HEK293 (cell line): ENCODE data around the gene CPNE2.

Experiments used
- CTCF ChIA-PET: fragments of 350-600 bp; formaldehyde crosslinking; extraction: SDS; loops from one replicate; lab custom pipeline; 2021; ENCODE audit warnings: antibody characterized with exemption; lab: Yijun Ruan, JAX
- POLR2A ChIA-PET: fragments of 300-600 bp; formaldehyde crosslinking; extraction: SDS; loops from one replicate; lab custom pipeline; 2020; ENCODE audit warnings: antibody characterized with exemption, inconsistent platforms; lab: Yijun Ruan, JAX
- H3K27ac ChIP-seq: fragments of 200-500 bp; sonication (Bioruptor generic); 2 replicates; pipeline ENCODE4 v1.5.1; 2014; ENCODE audit warnings: low read depth, low read length, control low read depth, inconsistent platforms; ENCODE audit errors: extremely low read depth
- H3K36me3 ChIP-seq, 2 experiments: fragments of 200-500 bp in 1 of 2; sonication (Bioruptor generic) in 1 of 2; 1 replicate in 1 of 2; 2 replicates in 1 of 2; pipeline ENCODE4 v1.5.1; 2014 to 2017; ENCODE audit warnings: inconsistent platforms in 2 of 2, low read length in 2 of 2; ENCODE audit not compliant: control insufficient read depth in 2 of 2, insufficient read depth in 1 of 2
- H3K4me1 ChIP-seq: fragments of 200-500 bp; sonication (Bioruptor generic); 2 replicates; pipeline ENCODE4 v1.5.1; 2014; ENCODE audit warnings: mild to moderate bottlenecking, low read length, inconsistent platforms; ENCODE audit not compliant: control insufficient read depth, insufficient read depth
- H3K4me3 ChIP-seq: 2 replicates; pipeline ENCODE4 v1.5.1; 2011; ENCODE audit warnings: low read depth, mild to moderate bottlenecking, control low read depth, low read length, moderate library complexity
- H3K9me3 ChIP-seq: fragments of 200-500 bp; sonication (Bioruptor generic); 2 replicates; pipeline ENCODE4 v1.5.1; 2014; ENCODE audit warnings: low read depth, low read length, inconsistent platforms; ENCODE audit not compliant: control insufficient read depth, insufficient read depth
- EGR2 ChIP-seq: fragments of 450-650 bp; formaldehyde crosslinking; IDR thresholded peaks from 2 replicates; pipeline ENCODE4 v1.5.1; 2016; ENCODE audit warnings: low read depth, missing biosample characterization, missing genetic modification characterization
- GLIS2 ChIP-seq: fragments of 450-650 bp; formaldehyde crosslinking; IDR thresholded peaks from 2 replicates; pipeline ENCODE4 v1.5.1; 2016; ENCODE audit warnings: missing biosample characterization, missing genetic modification characterization
- KLF1 ChIP-seq: fragments of 450-650 bp; formaldehyde crosslinking; IDR thresholded peaks from 2 replicates; pipeline ENCODE4 v1.5.1; 2016; ENCODE audit warnings: missing biosample characterization, missing genetic modification characterization
- KLF9 ChIP-seq: fragments of 450-650 bp; formaldehyde crosslinking; IDR thresholded peaks from 2 replicates; pipeline ENCODE4 v1.5.1; 2016; ENCODE audit warnings: missing biosample characterization, missing genetic modification characterization, low read depth
- SCRT1 ChIP-seq: fragments of 450-650 bp; formaldehyde crosslinking; IDR thresholded peaks from 2 replicates; pipeline ENCODE4 v1.5.1; 2016; ENCODE audit warnings: missing biosample characterization, missing genetic modification characterization, borderline replicate concordance
- ZBTB1 ChIP-seq: fragments of 450-650 bp; formaldehyde crosslinking; IDR thresholded peaks from 2 replicates; pipeline ENCODE4 v1.5.1; 2016; ENCODE audit warnings: missing biosample characterization, missing genetic modification characterization
- ZBTB21 ChIP-seq: fragments of 450-650 bp; formaldehyde crosslinking; IDR thresholded peaks from 2 replicates; pipeline ENCODE4 v1.5.1; 2017; ENCODE audit warnings: missing biosample characterization, missing genetic modification characterization
- ZBTB8A ChIP-seq: fragments of 450-650 bp; formaldehyde crosslinking; IDR thresholded peaks from 2 replicates; pipeline ENCODE4 v1.5.1; 2016; ENCODE audit warnings: missing biosample characterization, missing genetic modification characterization
- ZFHX2 ChIP-seq: fragments of 450-650 bp; formaldehyde crosslinking; conservative IDR thresholded peaks from 2 replicates; pipeline ENCODE4 v1.5.1; 2016; ENCODE audit warnings: missing biosample characterization, missing genetic modification characterization
- ZNF169 ChIP-seq: fragments of 450-650 bp; formaldehyde crosslinking; IDR thresholded peaks from 2 replicates; pipeline ENCODE4 v1.5.1; 2016; ENCODE audit warnings: missing biosample characterization, missing genetic modification characterization
- ZNF221 ChIP-seq: fragments of 450-650 bp; formaldehyde crosslinking; IDR thresholded peaks from 2 replicates; pipeline ENCODE4 v1.5.1; 2017; ENCODE audit warnings: missing biosample characterization, missing genetic modification characterization, borderline replicate concordance
- ZNF335 ChIP-seq: fragments of 450-650 bp; formaldehyde crosslinking; conservative IDR thresholded peaks from 2 replicates; pipeline ENCODE4 v1.5.1; 2016; ENCODE audit warnings: missing biosample characterization, missing genetic modification characterization
- ZNF423 ChIP-seq: fragments of 450-650 bp; formaldehyde crosslinking; IDR thresholded peaks from 2 replicates; pipeline ENCODE4 v1.5.1; 2016; ENCODE audit warnings: missing biosample characterization, missing genetic modification characterization
- ZNF501 ChIP-seq: fragments of 450-650 bp; formaldehyde crosslinking; IDR thresholded peaks from 2 replicates; pipeline ENCODE4 v1.5.1; 2016; ENCODE audit warnings: missing biosample characterization, missing genetic modification characterization
- ZNF510 ChIP-seq: fragments of 450-650 bp; formaldehyde crosslinking; IDR thresholded peaks from 2 replicates; pipeline ENCODE4 v1.5.1; 2018; ENCODE audit warnings: mild to moderate bottlenecking, missing genetic modification characterization, missing biosample characterization; ENCODE audit not compliant: insufficient replicate concordance
- ZNF600 ChIP-seq: fragments of 450-650 bp; formaldehyde crosslinking; IDR thresholded peaks from 2 replicates; pipeline ENCODE4 v1.5.1; 2016; ENCODE audit warnings: missing biosample characterization, missing genetic modification characterization
- ZNF670 ChIP-seq: fragments of 450-650 bp; formaldehyde crosslinking; IDR thresholded peaks from 2 replicates; pipeline ENCODE4 v1.5.1; 2016; ENCODE audit warnings: missing biosample characterization, missing genetic modification characterization, low read depth
- ZNF785 ChIP-seq: fragments of 450-650 bp; formaldehyde crosslinking; IDR thresholded peaks from 2 replicates; pipeline ENCODE4 v1.5.1; 2016; ENCODE audit warnings: missing biosample characterization, missing genetic modification characterization
- ZNF791 ChIP-seq: fragments of 450-650 bp; formaldehyde crosslinking; IDR thresholded peaks from 2 replicates; pipeline ENCODE4 v1.5.1; 2016; ENCODE audit warnings: missing biosample characterization, missing genetic modification characterization
- ZNF792 ChIP-seq: fragments of 450-650 bp; formaldehyde crosslinking; IDR thresholded peaks from 2 replicates; pipeline ENCODE4 v1.5.1; 2016; ENCODE audit warnings: missing biosample characterization, missing genetic modification characterization
- ZSCAN30 ChIP-seq: fragments of 450-650 bp; IDR thresholded peaks from 2 replicates; pipeline ENCODE4 v1.5.1; 2018; ENCODE audit warnings: missing biosample characterization, mild to moderate bottlenecking, missing genetic modification characterization, moderate library complexity
- TF ChIP-seq, protein P1 (sequence below): fragments of 450-650 bp; formaldehyde crosslinking; IDR thresholded peaks from 2 replicates; pipeline ENCODE4 v1.5.1; 2016; ENCODE audit warnings: missing biosample characterization, missing genetic modification characterization
- TF ChIP-seq, protein P2 (sequence below): fragments of 450-650 bp; formaldehyde crosslinking; IDR thresholded peaks from 2 replicates; pipeline ENCODE4 v1.5.1; 2016; ENCODE audit warnings: missing biosample characterization, missing genetic modification characterization
- TF ChIP-seq, protein P3 (sequence below): fragments of 450-650 bp; formaldehyde crosslinking; IDR thresholded peaks from 2 replicates; pipeline ENCODE4 v1.5.1; 2017; ENCODE audit warnings: missing biosample characterization, missing genetic modification characterization
- TF ChIP-seq, protein P4 (sequence below): fragments of 450-650 bp; formaldehyde crosslinking; IDR thresholded peaks from 2 replicates; pipeline ENCODE4 v1.5.1; 2017; ENCODE audit warnings: missing biosample characterization, missing genetic modification characterization
- TF ChIP-seq, protein P5 (sequence below): fragments of 450-650 bp; formaldehyde crosslinking; IDR thresholded peaks from 2 replicates; pipeline ENCODE4 v1.5.1; 2016; ENCODE audit warnings: missing biosample characterization, missing genetic modification characterization
- TF ChIP-seq, protein P6 (sequence below): fragments of 450-650 bp; formaldehyde crosslinking; optimal IDR thresholded peaks from 2 replicates; pipeline ENCODE3; 2016; ENCODE audit warnings: missing biosample characterization, mild to moderate bottlenecking, missing genetic modification characterization

CPNE2 gene

DNA sequence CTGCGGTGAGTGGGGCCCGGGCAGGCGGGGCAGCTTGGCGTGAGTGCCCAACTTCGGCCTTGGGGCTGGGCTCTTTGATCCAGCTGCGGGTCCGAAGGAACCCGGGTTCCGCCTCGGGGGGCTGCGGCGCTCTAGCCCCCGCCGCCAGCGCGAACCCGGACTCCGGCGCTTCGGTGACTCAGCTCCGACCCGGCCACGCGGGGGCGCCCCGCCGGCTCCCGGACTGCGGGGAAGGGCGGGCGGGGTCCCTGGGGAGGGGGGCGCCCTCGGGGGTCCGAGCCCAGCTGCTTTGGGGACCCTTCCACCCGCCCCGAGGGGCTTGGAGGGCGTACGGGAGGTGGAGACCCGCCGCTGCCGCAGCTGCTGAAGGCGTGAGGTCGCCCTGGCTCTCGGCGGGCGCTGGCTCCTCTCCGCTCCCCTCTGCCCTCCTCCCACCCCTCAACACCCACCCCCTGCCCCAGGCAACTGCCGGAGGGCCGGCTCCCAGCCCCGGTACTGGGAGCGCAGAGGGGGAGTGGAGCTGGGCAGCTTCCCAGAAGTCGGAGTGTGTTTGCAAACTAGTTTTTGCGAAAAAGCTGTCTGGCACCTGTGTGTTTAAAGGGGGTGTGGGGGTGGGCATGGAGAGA is 516 bp downstream of the CPNE2 start:
- CTCF ChIA-PET = interaction anchor here (0.5 to 3.2 kb wide), 24 partner anchors 8 to 677 kb away, joined by 3 to 16 read pairs (median 4); partner anchors contain the start of genes PSME3IP1 and RSPRY1
- H3K27ac ChIP-seq = peak overlapping the region; percentile 76; the same call in 1 of the 2 replicates
- no peaks in the 10 kb centered on the region for H3K36me3 ChIP-seq
- peak overlapping the region; percentile 64 for H3K4me3 ChIP-seq
- POLR2A ChIA-PET = interaction anchor here (1.0 to 2.1 kb wide), 4 partner anchors 8 to 152 kb away, joined by 3 to 6 read pairs (median 4); partner anchors contain the start of genes ARL2BP and NLRC5
- no peaks in the 10 kb centered on the region; the same call in 1 of the 2 replicates for H3K4me1 ChIP-seq
- H3K9me3 ChIP-seq = no peaks in the 10 kb centered on the region
- peak; percentile 30; the same call in 1 of the 2 replicates for TF ChIP-seq ZSCAN30
- TF ChIP-seq ZNF510 (tag by site-specific recombination) = no peak
- TF ChIP-seq ZNF785 (tag by site-specific recombination) = no peak
- no peak for TF ChIP-seq ZNF169 (tag by site-specific recombination)
- TF ChIP-seq ZBTB21 (tag by site-specific recombination) = no peak
- TF ChIP-seq KLF1 (tag by site-specific recombination) = peak; percentile 49; the same call in 1 of the 2 replicates
- TF ChIP-seq, protein P1, sequence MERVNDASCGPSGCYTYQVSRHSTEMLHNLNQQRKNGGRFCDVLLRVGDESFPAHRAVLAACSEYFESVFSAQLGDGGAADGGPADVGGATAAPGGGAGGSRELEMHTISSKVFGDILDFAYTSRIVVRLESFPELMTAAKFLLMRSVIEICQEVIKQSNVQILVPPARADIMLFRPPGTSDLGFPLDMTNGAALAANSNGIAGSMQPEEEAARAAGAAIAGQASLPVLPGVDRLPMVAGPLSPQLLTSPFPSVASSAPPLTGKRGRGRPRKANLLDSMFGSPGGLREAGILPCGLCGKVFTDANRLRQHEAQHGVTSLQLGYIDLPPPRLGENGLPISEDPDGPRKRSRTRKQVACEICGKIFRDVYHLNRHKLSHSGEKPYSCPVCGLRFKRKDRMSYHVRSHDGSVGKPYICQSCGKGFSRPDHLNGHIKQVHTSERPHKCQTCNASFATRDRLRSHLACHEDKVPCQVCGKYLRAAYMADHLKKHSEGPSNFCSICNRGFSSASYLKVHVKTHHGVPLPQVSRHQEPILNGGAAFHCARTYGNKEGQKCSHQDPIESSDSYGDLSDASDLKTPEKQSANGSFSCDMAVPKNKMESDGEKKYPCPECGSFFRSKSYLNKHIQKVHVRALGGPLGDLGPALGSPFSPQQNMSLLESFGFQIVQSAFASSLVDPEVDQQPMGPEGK (tag by site-specific recombination) = peak; percentile 85
- peak; percentile 76 for TF ChIP-seq GLIS2 (tag by site-specific recombination)
- no peak for TF ChIP-seq ZNF791 (tag by site-specific recombination)
- TF ChIP-seq, protein P2, sequence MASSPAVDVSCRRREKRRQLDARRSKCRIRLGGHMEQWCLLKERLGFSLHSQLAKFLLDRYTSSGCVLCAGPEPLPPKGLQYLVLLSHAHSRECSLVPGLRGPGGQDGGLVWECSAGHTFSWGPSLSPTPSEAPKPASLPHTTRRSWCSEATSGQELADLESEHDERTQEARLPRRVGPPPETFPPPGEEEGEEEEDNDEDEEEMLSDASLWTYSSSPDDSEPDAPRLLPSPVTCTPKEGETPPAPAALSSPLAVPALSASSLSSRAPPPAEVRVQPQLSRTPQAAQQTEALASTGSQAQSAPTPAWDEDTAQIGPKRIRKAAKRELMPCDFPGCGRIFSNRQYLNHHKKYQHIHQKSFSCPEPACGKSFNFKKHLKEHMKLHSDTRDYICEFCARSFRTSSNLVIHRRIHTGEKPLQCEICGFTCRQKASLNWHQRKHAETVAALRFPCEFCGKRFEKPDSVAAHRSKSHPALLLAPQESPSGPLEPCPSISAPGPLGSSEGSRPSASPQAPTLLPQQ (tag by site-specific recombination) = peak; percentile 17; the same call in 1 of the 2 replicates
- peak; percentile 62 for TF ChIP-seq ZFHX2
- no peak for TF ChIP-seq ZBTB1 (tag by site-specific recombination)
- TF ChIP-seq ZNF501 (tag by site-specific recombination) = no peak
- TF ChIP-seq, protein P3, sequence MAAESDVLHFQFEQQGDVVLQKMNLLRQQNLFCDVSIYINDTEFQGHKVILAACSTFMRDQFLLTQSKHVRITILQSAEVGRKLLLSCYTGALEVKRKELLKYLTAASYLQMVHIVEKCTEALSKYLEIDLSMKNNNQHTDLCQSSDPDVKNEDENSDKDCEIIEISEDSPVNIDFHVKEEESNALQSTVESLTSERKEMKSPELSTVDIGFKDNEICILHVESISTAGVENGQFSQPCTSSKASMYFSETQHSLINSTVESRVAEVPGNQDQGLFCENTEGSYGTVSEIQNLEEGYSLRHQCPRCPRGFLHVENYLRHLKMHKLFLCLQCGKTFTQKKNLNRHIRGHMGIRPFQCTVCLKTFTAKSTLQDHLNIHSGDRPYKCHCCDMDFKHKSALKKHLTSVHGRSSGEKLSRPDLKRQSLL (tag by site-specific recombination) = no peak
- TF ChIP-seq, protein P4, sequence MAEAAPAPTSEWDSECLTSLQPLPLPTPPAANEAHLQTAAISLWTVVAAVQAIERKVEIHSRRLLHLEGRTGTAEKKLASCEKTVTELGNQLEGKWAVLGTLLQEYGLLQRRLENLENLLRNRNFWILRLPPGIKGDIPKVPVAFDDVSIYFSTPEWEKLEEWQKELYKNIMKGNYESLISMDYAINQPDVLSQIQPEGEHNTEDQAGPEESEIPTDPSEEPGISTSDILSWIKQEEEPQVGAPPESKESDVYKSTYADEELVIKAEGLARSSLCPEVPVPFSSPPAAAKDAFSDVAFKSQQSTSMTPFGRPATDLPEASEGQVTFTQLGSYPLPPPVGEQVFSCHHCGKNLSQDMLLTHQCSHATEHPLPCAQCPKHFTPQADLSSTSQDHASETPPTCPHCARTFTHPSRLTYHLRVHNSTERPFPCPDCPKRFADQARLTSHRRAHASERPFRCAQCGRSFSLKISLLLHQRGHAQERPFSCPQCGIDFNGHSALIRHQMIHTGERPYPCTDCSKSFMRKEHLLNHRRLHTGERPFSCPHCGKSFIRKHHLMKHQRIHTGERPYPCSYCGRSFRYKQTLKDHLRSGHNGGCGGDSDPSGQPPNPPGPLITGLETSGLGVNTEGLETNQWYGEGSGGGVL = peak; percentile 80; the same call in 1 of the 2 replicates
- TF ChIP-seq KLF9 (tag by site-specific recombination) = peak; percentile 28; the same call in 1 of the 2 replicates
- peak; percentile 28; the same call in 1 of the 2 replicates for TF ChIP-seq ZBTB8A (tag by site-specific recombination)
- TF ChIP-seq ZNF221 (tag by site-specific recombination) = no peak
- TF ChIP-seq EGR2 (tag by site-specific recombination) = peak; percentile 43
- peak; percentile 68 for TF ChIP-seq ZNF423 (tag by site-specific recombination)
- no peak for TF ChIP-seq ZNF792 (tag by site-specific recombination)
- TF ChIP-seq, protein P5, sequence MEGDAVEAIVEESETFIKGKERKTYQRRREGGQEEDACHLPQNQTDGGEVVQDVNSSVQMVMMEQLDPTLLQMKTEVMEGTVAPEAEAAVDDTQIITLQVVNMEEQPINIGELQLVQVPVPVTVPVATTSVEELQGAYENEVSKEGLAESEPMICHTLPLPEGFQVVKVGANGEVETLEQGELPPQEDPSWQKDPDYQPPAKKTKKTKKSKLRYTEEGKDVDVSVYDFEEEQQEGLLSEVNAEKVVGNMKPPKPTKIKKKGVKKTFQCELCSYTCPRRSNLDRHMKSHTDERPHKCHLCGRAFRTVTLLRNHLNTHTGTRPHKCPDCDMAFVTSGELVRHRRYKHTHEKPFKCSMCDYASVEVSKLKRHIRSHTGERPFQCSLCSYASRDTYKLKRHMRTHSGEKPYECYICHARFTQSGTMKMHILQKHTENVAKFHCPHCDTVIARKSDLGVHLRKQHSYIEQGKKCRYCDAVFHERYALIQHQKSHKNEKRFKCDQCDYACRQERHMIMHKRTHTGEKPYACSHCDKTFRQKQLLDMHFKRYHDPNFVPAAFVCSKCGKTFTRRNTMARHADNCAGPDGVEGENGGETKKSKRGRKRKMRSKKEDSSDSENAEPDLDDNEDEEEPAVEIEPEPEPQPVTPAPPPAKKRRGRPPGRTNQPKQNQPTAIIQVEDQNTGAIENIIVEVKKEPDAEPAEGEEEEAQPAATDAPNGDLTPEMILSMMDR (tag by site-specific recombination) = peak; percentile 26; the same call in 1 of the 2 replicates
- TF ChIP-seq, protein P6, sequence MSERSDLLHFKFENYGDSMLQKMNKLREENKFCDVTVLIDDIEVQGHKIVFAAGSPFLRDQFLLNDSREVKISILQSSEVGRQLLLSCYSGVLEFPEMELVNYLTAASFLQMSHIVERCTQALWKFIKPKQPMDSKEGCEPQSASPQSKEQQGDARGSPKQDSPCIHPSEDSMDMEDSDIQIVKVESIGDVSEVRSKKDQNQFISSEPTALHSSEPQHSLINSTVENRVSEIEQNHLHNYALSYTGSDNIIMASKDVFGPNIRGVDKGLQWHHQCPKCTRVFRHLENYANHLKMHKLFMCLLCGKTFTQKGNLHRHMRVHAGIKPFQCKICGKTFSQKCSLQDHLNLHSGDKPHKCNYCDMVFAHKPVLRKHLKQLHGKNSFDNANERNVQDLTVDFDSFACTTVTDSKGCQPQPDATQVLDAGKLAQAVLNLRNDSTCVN = peak; percentile 38
- no peak for TF ChIP-seq SCRT1 (tag by site-specific recombination)
- TF ChIP-seq ZNF670 = no peak
- no peak for TF ChIP-seq ZNF600 (tag by site-specific recombination)
- 0 out of 2 replicates have a peak, but pooled peaks have one; percentile 11 for TF ChIP-seq ZNF335
- TF ChIP-seq, all 188 proteins: peak for 14
